ENCODE measurements around the gene DUXA.
"Not testable (repeated sequence)": the region's sequence is repeated elsewhere in the genome, so short reads cannot be mapped to it uniquely, and the experiment has no call there.

Gene DUXA

DNA sequence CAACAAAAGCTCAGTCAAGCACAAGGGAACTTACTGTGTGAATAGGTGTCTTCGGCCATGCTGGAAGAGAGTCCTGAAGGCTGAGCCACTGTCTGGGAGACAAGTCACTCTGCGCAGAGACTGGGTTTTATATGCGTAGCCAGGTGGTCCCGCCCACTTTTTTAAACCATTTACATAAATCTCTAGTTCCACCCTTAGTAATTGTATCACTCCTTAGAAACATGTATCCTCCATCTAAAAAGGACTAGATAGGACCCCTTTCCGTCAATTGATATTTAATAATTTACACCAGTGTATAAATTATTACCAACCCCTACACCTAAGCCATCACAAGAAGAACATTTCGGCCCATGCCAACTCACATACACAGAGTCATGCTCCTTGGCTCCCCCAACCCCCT, at the start of gene DUXA:
Gene DUXA, minus strand, starts transcription at position 101 of the 400 bp plus-strand sequence. Its CDS starts 42 bp downstream, at position 59.
- Histone ChIP-seq H3K4me1 (ENCODE audit: control insufficient read depth, insufficient read depth, low read length) (no peaks in the 10 kb centered on the region), H3K27me3 (ENCODE audit: control insufficient read depth, insufficient read depth, low read length) (no peaks in the 10 kb centered on the region), H3K4me3 (ENCODE audit: low read length) (no peak within 1 kb of the TSS), H3K9ac (ENCODE audit: low read length) (no peak within 1 kb of the TSS), H3K27ac (ENCODE audit: low read depth, low read length) (no peak within 1 kb of the TSS), H3K36me3 (ENCODE audit: control insufficient read depth, insufficient read depth, low read length) (no peaks in the 10 kb centered on the region)

DNA sequence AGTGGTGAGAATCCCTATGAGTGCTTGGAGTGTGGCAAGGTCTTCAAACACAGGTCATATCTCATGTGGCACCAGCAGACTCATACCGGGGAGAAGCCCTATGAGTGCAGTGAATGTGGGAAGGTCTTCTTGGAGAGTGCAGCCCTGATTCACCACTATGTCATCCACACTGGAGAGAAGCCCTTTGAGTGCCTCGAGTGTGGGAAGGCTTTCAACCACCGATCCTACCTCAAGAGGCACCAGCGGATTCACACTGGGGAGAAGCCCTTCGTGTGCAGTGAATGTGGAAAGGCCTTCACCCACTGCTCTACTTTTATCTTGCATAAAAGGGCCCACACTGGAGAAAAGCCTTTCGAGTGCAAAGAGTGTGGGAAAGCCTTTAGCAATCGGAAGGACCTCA, 44.8 kb upstream of the DUXA start:
- H3K36me3 ChIP-seq (ENCODE audit: control insufficient read depth, insufficient read depth, low read length) = peaks cover 37% of the 10 kb centered on the region
- H3K4me1 ChIP-seq (ENCODE audit: control insufficient read depth, insufficient read depth, low read length) = no peaks in the 10 kb centered on the region
- H3K9ac ChIP-seq (ENCODE audit: low read length) = no peak overlapping the region
- H3K4me3 ChIP-seq (ENCODE audit: low read length) = no peak overlapping the region
- no peaks in the 10 kb centered on the region for H3K27me3 ChIP-seq (ENCODE audit: control insufficient read depth, insufficient read depth, low read length)
- no peak overlapping the region for H3K27ac ChIP-seq (ENCODE audit: low read depth, low read length)

DNA sequence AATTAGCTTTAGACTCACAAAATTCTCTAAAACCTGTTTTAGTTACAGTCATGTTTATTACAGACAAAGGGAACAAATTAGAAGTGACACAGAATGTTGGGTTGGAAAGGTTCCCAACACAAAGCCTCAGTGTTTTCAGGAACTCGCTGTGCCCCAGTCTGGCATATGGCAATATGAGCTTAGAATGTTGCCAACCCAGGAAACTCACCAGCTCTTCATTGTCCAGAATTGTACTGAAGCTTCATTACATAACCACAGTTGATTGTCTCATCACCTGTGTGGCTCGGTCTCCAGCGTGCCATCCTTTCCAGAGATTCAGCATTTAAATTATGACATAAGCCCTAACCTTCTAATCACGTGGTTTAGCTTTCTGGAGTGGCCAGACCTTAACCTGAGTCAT, 43.1 kb upstream of the DUXA start:
- H3K9ac ChIP-seq (ENCODE audit: low read length) = no peak overlapping the region
- H3K36me3 ChIP-seq (ENCODE audit: control insufficient read depth, insufficient read depth, low read length) = peaks cover 44% of the 10 kb centered on the region
- no peak overlapping the region for H3K4me3 ChIP-seq (ENCODE audit: low read length)
- no peaks in the 10 kb centered on the region for H3K4me1 ChIP-seq (ENCODE audit: control insufficient read depth, insufficient read depth, low read length)
- no peaks in the 10 kb centered on the region for H3K27me3 ChIP-seq (ENCODE audit: control insufficient read depth, insufficient read depth, low read length)
- no peak overlapping the region for H3K27ac ChIP-seq (ENCODE audit: low read depth, low read length)

DNA sequence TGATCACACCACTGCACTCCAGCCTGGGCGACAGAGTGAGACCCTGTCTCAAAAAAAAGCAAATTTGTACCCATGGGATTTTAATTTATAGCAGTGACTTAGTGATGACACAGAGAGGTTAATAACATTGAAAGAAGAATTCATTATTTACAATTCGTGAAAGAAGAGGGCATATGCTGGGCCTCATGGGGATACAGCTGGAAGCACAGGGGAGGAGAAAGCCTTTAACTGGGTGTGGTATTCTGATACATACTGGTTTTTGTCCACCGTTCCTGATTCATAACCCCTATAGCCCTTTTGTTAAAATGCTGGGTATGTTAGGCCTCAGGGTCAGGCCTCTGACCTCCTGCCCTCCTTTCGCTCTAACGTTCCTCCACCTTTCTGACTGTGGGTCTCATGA, 34.9 kb upstream of the DUXA start:
- H3K36me3 ChIP-seq (ENCODE audit: control insufficient read depth, insufficient read depth, low read length) = peaks cover 26% of the 10 kb centered on the region
- H3K4me3 ChIP-seq (ENCODE audit: low read length) = peak overlapping the region; percentile 3
- H3K27me3 ChIP-seq (ENCODE audit: control insufficient read depth, insufficient read depth, low read length) = no peaks in the 10 kb centered on the region
- no peaks in the 10 kb centered on the region for H3K4me1 ChIP-seq (ENCODE audit: control insufficient read depth, insufficient read depth, low read length)
- H3K9ac ChIP-seq (ENCODE audit: low read length) = no peak overlapping the region
- H3K27ac ChIP-seq (ENCODE audit: low read depth, low read length) = no peak overlapping the region

DNA sequence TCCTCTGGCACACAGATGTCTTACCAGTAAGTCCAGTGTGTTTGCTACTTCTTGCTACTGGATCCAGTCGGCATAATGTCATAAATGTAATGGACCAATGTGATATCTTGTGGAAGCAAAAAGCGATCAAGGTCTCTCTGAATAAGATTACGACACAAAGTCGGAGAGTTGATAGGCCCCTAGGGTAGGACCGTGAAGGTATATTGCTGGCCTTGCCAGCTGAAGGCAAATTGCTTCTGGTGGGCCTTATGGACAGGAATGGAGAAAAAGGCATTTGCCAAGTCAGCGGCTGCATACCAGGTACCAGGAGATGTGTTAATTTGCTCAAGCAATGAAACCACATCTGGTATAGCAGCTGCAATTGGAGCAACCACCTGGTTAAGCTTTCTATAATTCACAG, 30.6 kb upstream of the DUXA start:
- H3K4me3 ChIP-seq (ENCODE audit: low read length) = not testable (repeated sequence)

DNA sequence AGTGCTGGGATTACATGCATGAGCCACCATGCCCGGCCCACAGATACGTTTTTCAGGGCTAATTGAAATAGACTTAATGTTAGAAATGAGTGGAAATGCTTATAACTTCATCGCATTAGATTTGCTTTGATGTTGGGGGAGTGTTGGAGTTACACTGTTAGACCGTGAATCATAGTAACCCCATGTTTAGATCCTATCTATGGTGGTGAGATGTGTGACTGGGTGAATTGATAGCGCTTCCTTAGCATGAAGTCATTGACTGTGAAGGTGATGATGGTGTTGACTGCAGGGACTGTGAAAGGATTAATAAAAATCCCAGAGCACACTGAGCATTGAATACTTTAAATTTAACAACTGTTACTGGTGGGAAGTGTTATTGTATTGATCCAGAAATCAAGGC, 25.7 kb upstream of the DUXA start:
- H3K4me3 ChIP-seq (ENCODE audit: low read length) = peak overlapping the region; percentile 40
- H3K4me1 ChIP-seq (ENCODE audit: control insufficient read depth, insufficient read depth, low read length) = peaks cover 7% of the 10 kb centered on the region
- peaks cover 31% of the 10 kb centered on the region for H3K36me3 ChIP-seq (ENCODE audit: control insufficient read depth, insufficient read depth, low read length)
- H3K27me3 ChIP-seq (ENCODE audit: control insufficient read depth, insufficient read depth, low read length) = no peaks in the 10 kb centered on the region
- no peak overlapping the region for H3K27ac ChIP-seq (ENCODE audit: low read depth, low read length)
- no peak overlapping the region for H3K9ac ChIP-seq (ENCODE audit: low read length)

More for the DNA sequence above, 30.6 kb upstream of the DUXA start:
- peaks cover 44% of the 10 kb centered on the region for H3K36me3 ChIP-seq (ENCODE audit: control insufficient read depth, insufficient read depth, low read length)
- H3K4me1 ChIP-seq (ENCODE audit: control insufficient read depth, insufficient read depth, low read length); H3K9ac ChIP-seq (ENCODE audit: low read length); H3K27ac ChIP-seq (ENCODE audit: low read depth, low read length); H3K27me3 ChIP-seq (ENCODE audit: control insufficient read depth, insufficient read depth, low read length): not testable (repeated sequence)

DNA sequence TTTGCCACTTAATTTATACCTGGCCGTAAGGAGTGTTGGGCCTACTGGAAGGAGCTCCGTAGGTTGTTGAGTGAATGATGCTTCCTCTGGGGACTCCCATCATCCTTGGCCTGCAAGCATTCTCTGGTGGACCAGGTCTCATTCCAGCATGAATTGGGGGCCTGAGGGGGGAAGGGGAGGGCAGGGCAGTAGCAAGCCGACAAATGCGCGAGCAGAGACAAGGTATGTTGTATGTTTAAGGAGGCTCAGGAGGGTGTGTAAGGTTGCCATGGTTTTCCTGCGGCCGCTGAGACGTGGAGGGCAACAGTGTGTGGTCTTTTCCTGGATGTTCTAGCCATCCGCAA, 24.8 kb upstream of the DUXA start:
- H3K36me3 ChIP-seq (ENCODE audit: control insufficient read depth, insufficient read depth, low read length) = peaks cover 30% of the 10 kb centered on the region
- peaks cover 7% of the 10 kb centered on the region for H3K4me1 ChIP-seq (ENCODE audit: control insufficient read depth, insufficient read depth, low read length)
- no peaks in the 10 kb centered on the region for H3K27me3 ChIP-seq (ENCODE audit: control insufficient read depth, insufficient read depth, low read length)
- H3K27ac ChIP-seq (ENCODE audit: low read depth, low read length) = peak overlapping the region; percentile 88
- peak overlapping the region; percentile 82 for H3K4me3 ChIP-seq (ENCODE audit: low read length)
- peak overlapping the region; percentile 66 for H3K9ac ChIP-seq (ENCODE audit: low read length)

DNA sequence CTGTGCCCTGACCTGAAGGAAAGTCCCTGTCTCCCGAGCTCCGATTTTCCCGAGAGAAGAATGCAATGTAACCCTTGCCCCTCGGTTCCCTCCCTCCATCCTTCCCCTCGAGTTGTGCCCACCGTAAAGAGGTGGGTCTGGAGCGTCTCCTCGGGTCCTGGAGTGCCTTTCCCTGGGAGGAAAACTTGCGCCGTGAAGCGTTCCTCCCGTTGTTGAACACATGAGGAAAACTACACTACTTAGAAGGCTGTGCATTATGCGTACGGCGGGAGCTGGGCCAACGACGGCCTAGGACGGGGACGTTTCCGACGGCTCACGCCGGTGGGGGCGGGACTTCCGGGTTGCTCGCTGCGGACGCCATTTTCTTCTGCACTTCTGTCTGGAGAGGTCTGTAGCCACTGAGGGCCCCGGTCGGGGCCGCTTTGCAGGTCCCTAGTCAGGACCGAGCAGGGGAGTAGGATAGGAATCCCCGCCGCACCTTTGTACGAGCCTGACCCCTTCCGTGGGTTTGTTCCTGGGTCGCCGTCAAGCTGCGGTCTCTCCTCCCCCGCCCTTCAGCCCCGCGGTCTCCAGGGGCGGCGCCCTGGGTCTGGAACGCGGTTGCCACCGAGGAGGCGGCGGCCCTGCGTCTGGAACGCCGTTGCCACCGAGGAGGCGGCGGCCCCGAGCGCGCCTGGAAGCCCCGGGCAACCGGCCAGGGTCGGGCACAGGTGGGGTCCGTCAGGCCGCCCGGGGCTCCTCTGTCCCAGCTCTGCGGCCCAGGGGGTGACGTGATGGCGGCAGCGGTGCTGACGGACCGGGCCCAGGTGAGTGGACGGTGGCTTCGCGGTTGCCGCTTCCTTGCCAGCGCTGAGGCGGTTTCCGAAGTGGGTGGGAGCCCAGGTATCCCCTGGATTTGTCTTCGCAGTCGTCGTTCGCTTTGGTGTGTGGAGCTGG, 24.1 kb upstream of the DUXA start, which contains the start of gene ZNF264:
Gene ZNF264, plus strand, starts transcription at position 360 of the 936 bp plus-strand sequence. Its CDS starts 414 bp downstream, at position 774.
- Histone ChIP-seq H3K27me3 (ENCODE audit: control insufficient read depth, insufficient read depth, low read length) (no peaks in the 10 kb centered on the region), H3K4me3 (ENCODE audit: low read length) (peak within 1 kb of the TSS; percentile 82), H3K9ac (ENCODE audit: low read length) (peak within 1 kb of the TSS; percentile 87), H3K4me1 (ENCODE audit: control insufficient read depth, insufficient read depth, low read length) (peaks cover 7% of the 10 kb centered on the region), H3K36me3 (ENCODE audit: control insufficient read depth, insufficient read depth, low read length) (peaks cover 24% of the 10 kb centered on the region), H3K27ac (ENCODE audit: low read depth, low read length) (peak within 1 kb of the TSS; percentile 88)

DNA sequence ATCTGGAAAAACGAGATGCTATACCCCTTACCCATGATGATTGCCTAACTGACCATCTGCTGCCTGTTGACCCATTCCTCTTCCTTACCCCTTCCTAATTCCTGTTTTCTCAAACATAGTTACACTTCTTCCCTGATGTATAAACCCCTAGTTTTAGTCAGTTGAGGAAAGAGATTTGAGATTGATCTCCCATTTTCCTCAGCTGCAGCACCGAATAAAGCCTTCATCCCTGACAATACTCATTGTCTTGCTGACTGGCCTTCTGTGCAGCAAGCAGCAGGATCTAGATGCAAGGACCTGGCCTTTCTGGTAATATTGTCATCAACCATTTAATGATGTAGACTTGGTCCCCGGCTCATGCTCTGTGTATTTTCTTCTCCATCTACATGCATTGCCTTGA, 23.0 kb upstream of the DUXA start:
- no peak overlapping the region for H3K9ac ChIP-seq (ENCODE audit: low read length)
- H3K4me3 ChIP-seq (ENCODE audit: low read length) = peak overlapping the region; percentile 82
- H3K36me3 ChIP-seq (ENCODE audit: control insufficient read depth, insufficient read depth, low read length) = peaks cover 17% of the 10 kb centered on the region
- no peak overlapping the region for H3K27ac ChIP-seq (ENCODE audit: low read depth, low read length)
- no peaks in the 10 kb centered on the region for H3K27me3 ChIP-seq (ENCODE audit: control insufficient read depth, insufficient read depth, low read length)
- peaks cover 7% of the 10 kb centered on the region for H3K4me1 ChIP-seq (ENCODE audit: control insufficient read depth, insufficient read depth, low read length)

DNA sequence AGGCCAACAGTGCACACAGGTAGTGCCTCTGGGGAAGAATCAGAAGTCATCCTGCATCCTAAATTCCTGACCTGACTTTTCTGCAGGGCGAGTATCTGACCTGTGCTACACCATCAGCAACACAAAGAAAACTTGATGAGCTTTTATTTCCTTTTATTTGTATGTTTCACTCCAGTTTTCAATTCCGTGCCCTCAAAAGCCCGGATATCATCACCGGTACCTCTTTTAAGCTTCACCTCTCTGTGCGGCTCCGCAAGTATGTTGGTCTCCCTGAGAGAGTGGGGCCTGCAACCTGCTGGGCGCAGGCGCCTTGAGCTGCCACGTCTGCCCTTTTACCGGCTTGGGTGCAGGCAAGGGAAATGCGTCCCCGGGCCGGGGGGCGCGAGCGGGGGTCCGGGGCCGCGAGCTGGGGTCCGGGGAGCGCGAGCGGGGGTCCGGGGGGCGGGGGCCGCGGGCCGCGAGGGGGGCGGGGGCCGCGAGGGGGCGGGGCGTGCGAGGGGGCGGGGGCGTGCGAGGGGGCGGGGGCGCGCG, 4.3 kb upstream of the DUXA start:
- Histone ChIP-seq H3K9ac (ENCODE audit: low read length) (no peak overlapping the region), H3K4me1 (ENCODE audit: control insufficient read depth, insufficient read depth, low read length) (no peaks in the 10 kb centered on the region), H3K27me3 (ENCODE audit: control insufficient read depth, insufficient read depth, low read length) (no peaks in the 10 kb centered on the region), H3K4me3 (ENCODE audit: low read length) (no peak overlapping the region), H3K36me3 (ENCODE audit: control insufficient read depth, insufficient read depth, low read length) (no peaks in the 10 kb centered on the region), H3K27ac (ENCODE audit: low read depth, low read length) (no peak overlapping the region)

DNA sequence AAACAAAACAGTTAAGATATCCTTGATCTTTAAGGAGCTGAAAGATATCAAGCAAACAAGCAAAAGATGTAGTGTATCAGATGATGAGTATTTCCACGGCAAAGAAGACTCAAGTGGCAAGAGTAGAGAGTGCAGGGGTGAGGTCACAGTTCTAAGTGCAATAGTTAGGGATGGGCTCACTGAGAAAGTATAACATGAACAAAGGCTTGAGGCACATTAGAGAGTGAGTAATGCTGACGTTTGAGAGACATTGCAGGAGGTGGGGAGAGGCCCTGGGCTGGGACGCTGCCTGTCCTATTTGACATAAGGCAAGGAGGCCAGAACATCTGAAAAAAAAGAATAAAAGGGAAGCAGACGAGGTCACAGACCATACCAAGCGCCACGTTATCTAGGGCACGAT, 1.4 kb downstream of the DUXA start:
- H3K9ac ChIP-seq (ENCODE audit: low read length) = no peak overlapping the region
- no peak overlapping the region for H3K27ac ChIP-seq (ENCODE audit: low read depth, low read length)
- no peak overlapping the region for H3K4me3 ChIP-seq (ENCODE audit: low read length)
- no peaks in the 10 kb centered on the region for H3K4me1 ChIP-seq (ENCODE audit: control insufficient read depth, insufficient read depth, low read length)
- no peaks in the 10 kb centered on the region for H3K27me3 ChIP-seq (ENCODE audit: control insufficient read depth, insufficient read depth, low read length)
- H3K36me3 ChIP-seq (ENCODE audit: control insufficient read depth, insufficient read depth, low read length) = no peaks in the 10 kb centered on the region

DNA sequence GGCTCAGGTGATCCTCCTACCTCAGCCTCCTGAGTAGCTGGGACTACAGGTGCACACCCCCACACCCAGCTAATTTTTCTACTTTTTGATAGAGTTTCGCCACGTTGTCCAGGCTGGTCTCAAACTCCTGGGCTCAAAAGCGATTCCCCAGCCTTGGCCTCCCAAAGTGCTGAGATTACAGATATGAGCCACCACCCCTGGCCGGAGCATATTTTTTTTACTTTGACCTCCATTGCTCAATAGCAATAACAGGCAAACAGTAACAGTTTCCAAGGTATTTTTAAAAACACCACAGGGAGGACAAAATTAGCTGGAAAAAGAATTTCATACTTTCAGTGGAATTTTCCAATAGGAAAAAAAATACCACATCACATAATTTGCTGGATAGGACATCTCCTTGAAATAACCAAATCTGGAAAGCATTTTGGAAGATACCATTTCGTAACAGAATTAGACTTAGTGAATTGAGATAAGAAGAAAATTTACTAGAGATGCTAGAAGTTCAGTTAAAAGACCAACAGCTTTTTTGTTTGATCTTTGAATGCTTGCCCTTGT, 5.2 kb downstream of the DUXA start:
- no peak overlapping the region for H3K4me3 ChIP-seq (ENCODE audit: low read length)
- no peak overlapping the region for H3K9ac ChIP-seq (ENCODE audit: low read length)
- H3K27me3 ChIP-seq (ENCODE audit: control insufficient read depth, insufficient read depth, low read length) = no peaks in the 10 kb centered on the region
- no peaks in the 10 kb centered on the region for H3K36me3 ChIP-seq (ENCODE audit: control insufficient read depth, insufficient read depth, low read length)
- H3K27ac ChIP-seq (ENCODE audit: low read depth, low read length) = no peak overlapping the region
- no peaks in the 10 kb centered on the region for H3K4me1 ChIP-seq (ENCODE audit: control insufficient read depth, insufficient read depth, low read length)

Data from rectal smooth muscle tissue (tissue), 1 donor.